ENCODE measurements around the gene SLC27A2.

DNA sequence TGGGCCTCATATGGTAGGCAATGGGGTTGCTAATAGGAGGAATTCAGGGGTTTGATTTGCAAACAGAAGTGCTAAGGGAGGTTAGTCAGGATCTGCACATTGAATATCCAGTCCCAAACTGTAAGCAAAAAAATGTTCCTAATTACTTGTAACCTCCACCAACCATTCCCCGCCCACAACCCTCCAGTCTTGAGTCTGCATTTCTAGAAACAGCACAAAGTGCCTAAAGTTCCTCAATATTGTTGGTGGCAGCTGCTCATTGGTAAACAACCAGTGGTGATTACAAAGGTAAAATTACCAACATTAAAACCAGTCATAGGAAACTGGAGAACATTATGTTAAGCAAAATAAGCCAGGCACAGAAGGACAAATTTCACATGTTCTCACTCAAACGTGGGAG, 64.6 kb downstream of the SLC27A2 start:
- TF ChIP-seq, protein P1, sequence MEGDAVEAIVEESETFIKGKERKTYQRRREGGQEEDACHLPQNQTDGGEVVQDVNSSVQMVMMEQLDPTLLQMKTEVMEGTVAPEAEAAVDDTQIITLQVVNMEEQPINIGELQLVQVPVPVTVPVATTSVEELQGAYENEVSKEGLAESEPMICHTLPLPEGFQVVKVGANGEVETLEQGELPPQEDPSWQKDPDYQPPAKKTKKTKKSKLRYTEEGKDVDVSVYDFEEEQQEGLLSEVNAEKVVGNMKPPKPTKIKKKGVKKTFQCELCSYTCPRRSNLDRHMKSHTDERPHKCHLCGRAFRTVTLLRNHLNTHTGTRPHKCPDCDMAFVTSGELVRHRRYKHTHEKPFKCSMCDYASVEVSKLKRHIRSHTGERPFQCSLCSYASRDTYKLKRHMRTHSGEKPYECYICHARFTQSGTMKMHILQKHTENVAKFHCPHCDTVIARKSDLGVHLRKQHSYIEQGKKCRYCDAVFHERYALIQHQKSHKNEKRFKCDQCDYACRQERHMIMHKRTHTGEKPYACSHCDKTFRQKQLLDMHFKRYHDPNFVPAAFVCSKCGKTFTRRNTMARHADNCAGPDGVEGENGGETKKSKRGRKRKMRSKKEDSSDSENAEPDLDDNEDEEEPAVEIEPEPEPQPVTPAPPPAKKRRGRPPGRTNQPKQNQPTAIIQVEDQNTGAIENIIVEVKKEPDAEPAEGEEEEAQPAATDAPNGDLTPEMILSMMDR (IDR thresholded peaks at IDR 0.05): no peak
- TF ChIP-seq POLR2A (IDR thresholded peaks at IDR 0.05) (no peak), EP300 (IDR thresholded peaks at IDR 0.05) (no peak)
